Activated CD8-positive, alpha-beta memory T cell treated with anti-CD3 and anti-CD28 coated beads, Interleukin-2, amount 50 U/mL, for 4 hours (primary cell): Measurements from ENCODE around the gene HSBP1L1.
"Not testable (repeated sequence)": the region's sequence is repeated elsewhere in the genome, so short reads cannot be mapped to it uniquely, and the experiment has no call there.

Source experiments
- DNase-seq: peaks from one replicate; pipeline ENCODE4 v3.0.0-alpha.2; 2020

Gene HSBP1L1

DNA sequence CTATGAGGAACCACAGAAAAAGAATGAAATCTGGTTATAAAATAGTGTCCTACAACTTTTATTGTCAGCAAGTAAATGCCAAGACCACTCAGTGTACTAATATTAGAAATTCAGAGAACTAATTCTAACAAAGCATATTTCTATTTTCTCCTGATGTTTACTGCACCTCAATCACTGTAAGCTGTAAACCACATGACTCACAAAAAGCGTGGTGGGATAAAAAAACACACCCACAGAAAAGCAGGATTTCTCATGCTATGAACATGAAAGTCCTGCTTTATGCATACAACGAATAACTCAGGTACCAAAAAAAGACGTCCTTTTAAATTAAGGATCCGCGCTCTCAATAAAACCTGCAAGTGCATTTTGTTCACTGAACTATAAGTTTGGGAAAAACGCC is 23.1 kb downstream of the HSBP1L1 start:
- DNase-seq: no peak

DNA sequence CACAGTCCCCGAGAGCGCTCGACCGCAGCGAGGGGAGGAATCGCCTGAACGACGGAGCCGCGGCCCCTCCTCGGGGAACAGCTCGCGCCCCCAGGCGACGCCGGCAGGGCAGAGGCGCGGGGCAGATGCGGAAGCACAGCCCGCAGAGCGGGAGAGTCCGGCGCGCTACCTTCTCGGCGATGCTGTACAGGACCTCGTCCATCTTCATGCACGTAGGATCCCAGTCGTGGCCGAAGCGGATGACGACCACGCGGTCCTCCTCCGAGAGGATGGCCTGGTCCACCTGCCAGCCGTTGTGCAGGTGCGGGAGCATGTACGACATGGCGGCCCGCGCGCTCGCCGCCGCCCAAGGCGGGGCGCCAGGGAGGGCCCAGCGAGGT is 23.6 kb downstream of the HSBP1L1 start:
- DNase-seq: peak; percentile 56

DNA sequence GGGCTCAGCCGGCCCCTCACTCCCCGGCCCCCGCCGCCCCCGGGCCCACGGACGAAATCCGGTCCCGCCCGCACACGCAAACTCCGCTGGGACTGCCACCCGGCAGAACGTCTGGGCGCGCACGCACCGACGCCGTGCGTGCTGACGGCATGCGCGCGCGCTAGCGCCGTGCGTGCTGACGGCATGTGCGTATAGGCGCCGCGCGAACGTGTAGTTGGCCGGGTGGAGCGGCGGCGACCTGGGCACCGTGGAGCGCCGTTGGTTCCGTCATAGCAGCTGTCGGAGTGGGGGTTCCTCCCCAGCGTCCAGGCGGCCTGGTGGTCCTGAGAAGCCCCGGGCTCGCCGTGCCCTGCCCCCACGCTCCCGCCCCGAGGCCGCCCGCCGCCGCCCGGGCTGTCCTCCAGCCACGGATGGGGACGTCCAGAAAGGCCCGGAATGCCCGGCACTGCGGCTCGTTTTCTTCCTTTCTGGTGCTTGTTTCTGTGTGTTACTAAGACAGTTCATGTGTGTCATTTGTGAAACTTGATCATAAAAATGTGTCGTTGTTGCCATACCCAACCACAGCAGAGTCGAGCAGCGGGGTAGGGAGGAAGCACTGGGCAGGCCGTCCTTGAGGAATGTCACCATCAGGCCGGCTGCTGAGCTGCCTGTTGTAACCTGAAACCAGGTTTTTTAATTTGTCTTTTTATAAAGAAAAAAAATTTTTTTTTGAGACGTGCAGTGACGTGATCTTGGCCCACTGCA is 24.2 kb downstream of the HSBP1L1 start, which contains the start of gene TXNL4A:
TXNL4A (minus strand) TSS at position 113 of the 744 bp plus-strand sequence. CDS start 171 bp downstream, outside the sequence.
- peak; percentile 88 for DNase-seq

DNA sequence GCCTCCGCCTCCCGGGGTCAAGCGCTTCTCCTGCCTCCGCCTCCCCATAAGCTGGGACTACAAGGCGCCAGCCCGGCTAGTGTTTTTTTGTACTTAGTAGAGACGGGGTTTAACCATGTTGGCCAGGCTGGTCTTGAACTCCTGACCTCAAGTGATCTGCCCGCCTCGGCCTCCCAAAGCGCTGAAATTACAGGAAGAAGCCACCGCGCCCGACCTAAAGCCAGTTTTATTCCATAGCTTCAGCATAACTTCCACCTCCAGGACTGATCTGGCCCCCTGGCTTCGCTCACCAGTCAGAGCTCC is 24.7 kb downstream of the HSBP1L1 start:
- no peak for DNase-seq

DNA sequence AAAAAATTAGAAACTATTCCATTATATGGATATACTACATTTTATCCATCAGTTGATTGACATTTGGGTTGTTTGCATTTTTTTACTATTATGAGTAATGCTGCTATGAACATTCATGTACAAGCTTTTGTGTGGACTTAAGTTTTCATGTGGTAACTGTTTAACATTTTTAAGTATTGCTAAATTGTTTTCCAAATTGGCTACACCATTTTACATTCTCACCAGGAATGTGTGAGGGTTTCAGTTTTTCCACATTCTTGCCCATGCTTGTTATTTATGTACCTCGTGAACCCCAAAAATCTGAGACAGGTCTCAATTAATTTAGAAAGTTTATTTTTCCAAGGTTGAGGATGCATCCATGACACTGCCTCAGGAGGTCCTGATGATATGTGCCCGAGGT is 27.1 kb downstream of the HSBP1L1 start:
- DNase-seq: no peak

DNA sequence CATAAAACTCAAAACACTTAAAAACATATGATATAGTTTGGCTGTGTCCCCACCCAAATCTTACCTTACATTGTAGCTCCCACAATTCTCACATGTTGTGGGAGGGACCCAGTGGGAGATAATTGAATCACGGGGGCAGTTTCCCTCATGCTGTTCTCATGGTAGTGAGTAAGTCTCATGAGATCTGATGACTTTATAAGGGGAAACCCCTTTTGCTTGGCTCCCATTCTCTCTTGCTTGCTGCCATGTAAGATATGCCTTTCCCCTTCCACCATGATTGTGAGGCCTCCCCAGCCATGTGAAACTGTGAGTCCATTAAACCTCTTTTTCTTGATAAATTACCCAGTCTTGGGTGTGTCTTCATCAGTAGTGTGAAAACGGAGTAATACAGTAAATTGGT is 35.3 kb downstream of the HSBP1L1 start:
- DNase-seq: not testable (repeated sequence)

DNA sequence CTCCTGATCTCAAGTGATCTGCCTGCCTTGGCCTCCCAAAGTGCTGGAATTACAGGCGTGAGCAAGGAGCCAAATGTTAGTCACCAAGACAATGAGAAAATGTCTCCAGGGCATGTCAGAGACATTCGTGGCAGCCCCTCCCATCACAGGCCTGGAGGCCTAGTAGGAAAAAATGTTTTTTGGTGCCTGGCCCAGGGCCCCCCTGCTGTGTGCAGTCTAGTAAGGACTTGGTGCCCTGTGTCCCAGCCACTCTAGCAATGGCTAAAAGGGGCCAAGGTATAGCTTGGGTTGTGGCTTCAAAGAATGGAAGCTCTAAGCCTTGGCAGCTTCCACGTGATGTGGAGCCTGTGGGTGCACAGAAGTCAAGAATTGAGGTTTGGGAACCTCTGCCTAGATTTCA is 36.4 kb downstream of the HSBP1L1 start:
- no peak for DNase-seq

DNA sequence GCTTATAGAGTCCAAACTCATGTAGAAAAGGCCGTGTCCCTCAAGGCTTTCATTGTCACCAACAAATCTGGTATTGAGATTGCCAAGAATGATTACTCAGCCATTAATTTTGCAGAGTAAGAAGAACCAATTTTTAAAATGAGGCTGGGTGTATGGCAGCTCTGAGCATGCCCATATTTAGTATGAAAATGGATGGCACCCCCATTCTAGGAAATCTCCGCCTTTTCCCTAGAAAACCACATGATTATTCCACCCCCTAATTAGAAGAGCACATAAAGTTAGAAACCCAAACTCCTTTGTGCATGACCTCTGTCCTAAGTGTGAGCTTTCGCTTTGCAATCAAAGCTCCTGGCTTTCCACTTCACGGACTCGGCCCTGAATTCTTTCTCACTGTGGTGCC is 38.0 kb downstream of the HSBP1L1 start:
- DNase-seq: no peak

DNA sequence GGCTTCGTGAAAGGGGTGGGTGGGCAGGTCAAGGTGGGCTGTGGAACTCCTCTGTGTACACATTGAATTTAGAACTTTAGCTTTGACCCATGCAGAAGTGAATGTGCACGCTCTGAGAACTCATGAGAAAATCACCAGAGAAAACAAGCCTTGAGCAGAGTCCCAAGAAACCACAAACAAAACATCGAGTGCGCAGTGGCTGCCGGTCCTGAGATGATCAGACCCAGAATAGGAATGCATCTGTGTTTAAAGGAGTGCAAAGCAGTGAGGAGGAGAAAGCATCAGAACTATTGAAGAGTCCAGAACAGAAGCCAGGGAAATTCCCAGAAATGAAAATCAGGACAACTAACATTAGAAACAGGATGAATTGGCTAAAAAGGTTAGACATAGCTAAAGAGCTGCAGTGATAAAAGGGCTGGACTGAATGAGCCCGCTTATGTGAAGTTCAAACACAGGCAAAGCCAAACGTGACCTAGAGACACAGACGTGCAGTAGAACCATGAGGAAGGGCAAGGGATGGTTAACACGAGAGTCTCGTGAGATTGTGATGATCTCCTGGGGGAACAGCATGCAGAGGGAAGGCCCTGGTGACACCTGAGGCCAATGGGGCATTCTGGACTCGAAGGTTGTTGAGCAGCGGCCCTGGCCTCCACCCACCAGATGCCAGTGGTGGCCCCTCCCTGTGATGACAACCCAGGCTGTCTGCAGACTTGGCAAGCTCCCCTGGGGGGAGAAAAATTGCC is 40.3 kb downstream of the HSBP1L1 start:
- DNase-seq: no peak

DNA sequence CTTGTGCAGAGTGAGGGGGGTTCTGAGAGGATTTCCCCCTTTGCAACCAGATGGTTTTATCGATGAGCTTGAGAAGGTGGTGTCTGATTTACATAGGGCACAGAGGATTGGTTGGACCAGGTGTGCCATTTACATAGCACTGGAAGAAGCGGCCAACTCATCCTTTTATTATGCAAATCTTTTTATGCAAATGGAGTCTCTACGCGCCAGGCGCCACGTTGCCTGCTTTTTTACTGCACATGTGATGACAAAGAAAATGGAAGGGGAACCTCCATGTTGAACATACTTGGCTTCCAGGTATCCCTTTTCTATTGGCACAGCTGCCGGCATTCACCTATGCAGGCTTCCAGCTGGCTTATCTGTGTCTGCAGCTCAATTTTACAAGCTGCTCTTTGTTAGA is 42.3 kb downstream of the HSBP1L1 start:
- DNase-seq: no peak

DNA sequence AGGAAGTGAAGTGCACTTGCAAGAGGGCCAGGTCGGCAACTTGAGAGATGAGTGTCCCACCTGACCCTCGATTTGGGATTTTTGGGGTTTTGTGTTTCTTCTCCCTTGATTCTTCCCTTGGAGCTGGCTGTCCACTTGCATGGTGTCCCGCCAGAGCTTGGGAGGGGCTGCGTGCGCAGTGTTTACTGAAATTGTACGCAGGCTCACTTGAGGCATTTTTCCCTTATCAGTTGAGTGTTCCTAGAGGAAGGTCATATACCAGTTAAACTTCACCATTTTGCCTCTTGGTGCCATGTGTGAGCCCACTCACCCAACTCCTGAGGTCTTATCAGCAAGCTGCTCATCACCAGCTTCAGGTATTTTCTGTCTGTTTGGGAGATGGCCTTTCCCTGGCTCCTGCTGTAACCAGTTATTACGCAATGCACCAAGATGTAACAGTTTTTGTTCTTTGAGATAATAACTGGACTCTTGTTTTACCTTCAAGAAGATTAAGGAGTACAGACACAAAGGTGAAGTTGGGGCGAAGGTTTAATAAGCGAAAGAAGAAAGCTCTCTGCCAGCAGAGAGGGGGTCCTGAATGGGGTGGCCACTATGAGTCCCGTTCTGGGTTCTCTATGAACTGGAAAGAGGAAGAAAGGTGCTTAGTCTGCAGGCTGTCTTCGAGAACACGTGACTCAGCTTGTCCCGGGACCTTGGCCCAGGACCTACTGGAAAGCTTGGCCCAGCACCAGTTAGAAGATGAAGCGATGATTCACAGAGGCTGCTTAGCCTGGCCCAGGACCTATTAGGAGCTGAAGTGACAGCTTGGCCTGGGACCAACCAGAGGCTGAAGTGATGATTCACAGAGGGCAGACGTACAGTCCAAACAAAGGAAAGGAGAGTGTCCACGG is 45.5 kb downstream of the HSBP1L1 start:
- DNase-seq: no peak

DNA sequence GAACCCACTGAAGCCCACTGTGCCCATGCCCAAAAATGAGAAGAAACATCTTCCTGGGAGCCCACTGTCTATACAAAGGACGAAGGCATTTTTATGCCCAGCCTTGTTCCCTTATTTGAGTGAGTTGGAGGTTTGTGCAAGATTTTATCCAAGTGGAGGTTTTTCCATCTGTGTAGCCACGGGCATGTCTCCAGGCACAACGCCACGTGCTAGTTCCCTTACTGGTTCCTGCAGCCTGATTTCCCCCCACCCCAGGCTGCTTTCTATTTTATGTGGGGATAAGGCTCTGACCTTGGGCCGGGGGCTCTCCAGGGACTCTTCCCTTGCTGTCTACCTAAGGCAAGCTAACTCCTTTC is 46.1 kb downstream of the HSBP1L1 start:
- no peak for DNase-seq

DNA sequence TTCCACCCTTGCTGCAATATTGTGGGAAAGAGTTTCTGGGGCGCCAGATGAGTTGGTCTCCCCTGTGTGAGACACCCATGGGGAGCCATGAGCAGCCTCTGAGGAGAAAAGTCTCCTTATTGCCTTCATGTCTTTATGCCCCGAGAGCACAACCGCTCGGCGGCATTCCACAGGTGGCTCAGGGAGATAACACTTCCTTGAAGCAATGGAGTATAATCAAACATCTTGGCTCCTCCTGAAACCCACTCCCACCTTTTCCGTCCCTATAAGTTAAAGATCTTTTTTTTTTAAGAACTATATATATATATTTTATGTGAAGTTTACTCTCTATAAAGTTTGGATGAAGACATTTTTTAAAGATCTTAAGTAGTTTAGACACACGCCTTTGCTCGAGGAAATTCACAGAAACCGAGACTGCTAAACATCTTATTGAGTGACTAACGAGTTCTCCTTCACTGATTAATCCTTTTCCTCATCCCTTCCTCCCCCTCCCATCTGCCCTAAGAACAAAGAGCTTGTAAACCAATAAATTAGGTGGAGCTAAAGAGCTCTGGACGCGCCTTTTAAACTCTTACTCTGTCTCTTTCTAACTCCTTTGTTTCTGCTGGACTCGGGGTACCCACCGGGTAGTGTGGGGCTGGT is 47.2 kb downstream of the HSBP1L1 start:
- DNase-seq: not testable (repeated sequence)

DNA sequence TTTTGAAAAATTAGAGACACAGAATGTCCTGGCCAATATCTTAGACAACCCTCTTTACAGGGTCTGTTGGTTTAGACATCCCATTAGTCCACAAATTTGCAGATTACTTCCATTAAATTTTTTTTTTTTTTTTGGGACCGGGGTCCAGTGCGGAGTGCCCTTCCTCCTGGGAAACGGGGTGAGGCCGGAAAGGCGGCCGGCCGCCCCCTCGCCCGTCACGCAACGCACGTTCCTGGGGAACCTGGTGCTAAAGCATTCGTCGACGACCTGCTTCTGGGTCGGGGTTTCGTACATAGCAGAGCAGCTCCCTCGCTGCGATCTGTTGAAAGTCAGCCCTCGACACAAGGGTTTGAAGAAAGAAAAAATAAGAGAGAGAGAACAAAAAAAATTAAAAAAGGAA is 48.3 kb downstream of the HSBP1L1 start:
- no peak for DNase-seq
